Measurements from ENCODE around the gene LPP. TPM values are rescaled to one million over a fixed set of nuclear protein-coding genes. Genes with fewer than 3 reads are reported as not detected.

The LPP gene
- total RNA-seq, 6 experiments from 2014 or later, result 84.1 to 121 (median 102) TPM

DNA sequence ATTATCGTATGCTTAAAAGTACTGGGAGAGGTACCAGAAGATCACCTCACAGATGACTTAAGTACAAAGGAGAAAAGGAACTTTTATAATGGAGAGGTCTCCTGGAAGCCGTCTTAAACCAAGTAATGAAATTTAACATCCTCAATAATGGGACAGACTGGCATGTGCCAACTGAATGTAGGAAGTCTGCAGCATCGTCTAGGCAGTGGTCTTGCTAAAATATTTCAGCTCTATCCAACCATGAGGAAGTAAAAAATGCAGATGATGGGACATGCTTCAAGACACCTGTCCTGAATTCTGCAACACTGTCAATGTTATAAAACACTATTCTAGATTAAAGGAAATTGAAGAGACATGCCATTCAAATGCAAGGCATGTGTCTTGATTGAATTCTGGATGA lies 559.0 kb downstream of the LPP start:
- TF ChIP-seq, protein P1, sequence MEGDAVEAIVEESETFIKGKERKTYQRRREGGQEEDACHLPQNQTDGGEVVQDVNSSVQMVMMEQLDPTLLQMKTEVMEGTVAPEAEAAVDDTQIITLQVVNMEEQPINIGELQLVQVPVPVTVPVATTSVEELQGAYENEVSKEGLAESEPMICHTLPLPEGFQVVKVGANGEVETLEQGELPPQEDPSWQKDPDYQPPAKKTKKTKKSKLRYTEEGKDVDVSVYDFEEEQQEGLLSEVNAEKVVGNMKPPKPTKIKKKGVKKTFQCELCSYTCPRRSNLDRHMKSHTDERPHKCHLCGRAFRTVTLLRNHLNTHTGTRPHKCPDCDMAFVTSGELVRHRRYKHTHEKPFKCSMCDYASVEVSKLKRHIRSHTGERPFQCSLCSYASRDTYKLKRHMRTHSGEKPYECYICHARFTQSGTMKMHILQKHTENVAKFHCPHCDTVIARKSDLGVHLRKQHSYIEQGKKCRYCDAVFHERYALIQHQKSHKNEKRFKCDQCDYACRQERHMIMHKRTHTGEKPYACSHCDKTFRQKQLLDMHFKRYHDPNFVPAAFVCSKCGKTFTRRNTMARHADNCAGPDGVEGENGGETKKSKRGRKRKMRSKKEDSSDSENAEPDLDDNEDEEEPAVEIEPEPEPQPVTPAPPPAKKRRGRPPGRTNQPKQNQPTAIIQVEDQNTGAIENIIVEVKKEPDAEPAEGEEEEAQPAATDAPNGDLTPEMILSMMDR (IDR thresholded peaks at IDR 0.05), result no peak
- DNase-seq, result no peak
- H3K36me3 Mint-ChIP-seq (ENCODE audit: low read depth), result peaks cover 9% of the 10 kb centered on the region; the same call in 1 of the 2 replicates
- H3K4me1 Mint-ChIP-seq (ENCODE audit: low read depth), result peaks cover 35% of the 10 kb centered on the region
- H3K27ac Mint-ChIP-seq, result peak overlapping the region; percentile 74; the same call in 1 of the 2 replicates
- H3K27me3 Mint-ChIP-seq (ENCODE audit: insufficient read depth), result no peaks in the 10 kb centered on the region; the same call in 1 of the 2 replicates
- H3K9me3 Mint-ChIP-seq, result no peaks in the 10 kb centered on the region
- no peak overlapping the region for H3K4me3 Mint-ChIP-seq

DNA sequence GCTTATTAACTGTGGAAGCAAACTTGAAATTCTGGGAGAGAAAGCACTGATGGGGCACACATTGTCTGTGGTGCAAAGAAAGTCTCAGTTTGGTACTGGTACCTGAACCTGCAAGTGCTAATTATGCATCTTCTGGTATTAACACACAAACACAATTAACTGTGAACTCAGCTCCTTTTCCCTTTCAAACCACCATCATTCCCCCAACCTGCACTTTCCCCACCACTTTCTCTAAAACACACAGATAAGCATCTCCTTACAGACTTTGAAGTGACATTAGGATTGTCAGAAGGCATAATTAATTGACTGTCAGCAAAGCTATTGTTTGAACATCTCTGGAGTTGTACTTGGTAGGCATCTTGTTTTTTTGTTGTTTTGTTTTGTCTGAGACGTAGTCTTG lies 565.6 kb downstream of the LPP start:
- Mint-ChIP-seq H3K4me3 (no peak overlapping the region), H3K4me1 (ENCODE audit: low read depth) (peaks cover 34% of the 10 kb centered on the region), H3K36me3 (ENCODE audit: low read depth) (no peaks in the 10 kb centered on the region), H3K9me3 (no peaks in the 10 kb centered on the region), H3K27ac (no peak overlapping the region; the same call in 1 of the 2 replicates), H3K27me3 (ENCODE audit: insufficient read depth) (no peaks in the 10 kb centered on the region; the same call in 1 of the 2 replicates)
- TF ChIP-seq, protein P1 (IDR thresholded peaks at IDR 0.05), result no peak
- no peak for DNase-seq

DNA sequence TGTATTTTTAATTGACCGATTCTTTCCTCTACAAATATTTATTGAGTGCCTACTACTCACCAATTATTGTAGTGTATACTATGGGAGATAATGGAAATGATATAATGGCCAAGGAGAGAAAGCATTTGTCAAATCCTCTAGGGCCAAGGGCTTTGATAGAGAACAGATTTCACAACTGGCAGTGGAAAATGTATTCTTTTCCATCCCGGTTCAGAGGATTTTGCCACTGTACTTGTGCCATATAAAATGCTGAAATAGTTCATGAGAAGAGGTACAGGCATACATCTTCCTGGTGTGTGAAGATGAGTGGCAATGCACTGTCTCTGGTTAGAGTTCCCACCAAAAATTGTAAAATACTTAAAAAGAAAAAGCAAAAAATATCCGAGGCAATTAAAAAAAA lies 566.3 kb downstream of the LPP start:
- DNase-seq, result no peak
- Mint-ChIP-seq H3K36me3 (ENCODE audit: low read depth) (no peaks in the 10 kb centered on the region), H3K27ac (peak overlapping the region; percentile 72)

DNA sequence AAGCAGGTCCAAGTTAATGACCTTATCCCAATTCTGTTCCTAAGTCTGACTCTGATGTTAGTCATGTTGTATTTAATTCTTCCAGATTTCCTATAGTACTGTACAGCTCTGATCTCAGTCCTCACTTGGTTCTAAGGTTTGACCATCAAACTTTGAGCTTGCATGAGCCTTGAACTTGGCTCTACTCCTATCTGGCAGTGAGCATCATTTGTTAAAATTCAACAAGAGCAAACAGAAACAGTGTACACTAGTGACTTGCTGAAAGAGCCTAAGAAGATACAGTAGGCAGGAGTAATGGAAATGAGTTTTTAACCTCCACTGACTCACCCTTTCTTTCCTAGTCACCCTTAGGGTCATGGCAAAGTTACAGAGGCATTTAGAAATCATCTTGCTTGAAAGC lies 566.7 kb downstream of the LPP start:
- Mint-ChIP-seq H3K4me1 (ENCODE audit: low read depth) (peaks cover 34% of the 10 kb centered on the region), H3K9me3 (no peaks in the 10 kb centered on the region), H3K36me3 (ENCODE audit: low read depth) (no peaks in the 10 kb centered on the region), H3K4me3 (peak overlapping the region; percentile 18; the same call in 1 of the 2 replicates), H3K27ac (peak overlapping the region; percentile 72), H3K27me3 (ENCODE audit: insufficient read depth) (no peaks in the 10 kb centered on the region; the same call in 1 of the 2 replicates)
- peak; percentile 12 for DNase-seq
- TF ChIP-seq, protein P1 (IDR thresholded peaks at IDR 0.05), result no peak

More for the DNA sequence above, 566.3 kb downstream of the LPP start:
- Mint-ChIP-seq H3K4me3 (no peak overlapping the region; the same call in 1 of the 2 replicates), H3K4me1 (ENCODE audit: low read depth) (peaks cover 34% of the 10 kb centered on the region), H3K27me3 (ENCODE audit: insufficient read depth) (no peaks in the 10 kb centered on the region; the same call in 1 of the 2 replicates), H3K9me3 (no peaks in the 10 kb centered on the region)
- TF ChIP-seq, protein P1 (IDR thresholded peaks at IDR 0.05), result no peak

DNA sequence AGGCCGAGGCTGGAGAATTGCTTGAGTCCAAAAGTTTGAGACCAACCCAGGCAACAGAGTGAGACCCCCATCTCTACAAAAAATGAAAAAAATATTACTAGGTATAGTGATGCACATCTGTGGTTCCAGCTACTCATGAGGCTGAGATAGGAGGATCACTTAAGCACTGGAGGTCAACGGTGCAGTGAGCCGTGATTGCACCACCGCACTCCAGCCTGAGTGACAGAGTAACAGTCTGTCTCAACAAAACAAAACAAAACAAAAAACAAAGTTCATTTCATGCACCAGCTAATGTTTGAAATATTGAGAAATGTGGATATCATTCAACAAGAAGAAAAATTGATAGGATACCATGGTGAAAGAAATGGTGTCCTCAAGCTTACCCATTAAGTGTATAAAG lies 567.4 kb downstream of the LPP start:
- no peaks in the 10 kb centered on the region for H3K36me3 Mint-ChIP-seq (ENCODE audit: low read depth)
- H3K9me3 Mint-ChIP-seq, result no peaks in the 10 kb centered on the region
- no peak for DNase-seq
- peaks cover 34% of the 10 kb centered on the region for H3K4me1 Mint-ChIP-seq (ENCODE audit: low read depth)
- no peak overlapping the region for H3K27ac Mint-ChIP-seq
- TF ChIP-seq, protein P1 (IDR thresholded peaks at IDR 0.05), result no peak
- no peaks in the 10 kb centered on the region; the same call in 1 of the 2 replicates for H3K27me3 Mint-ChIP-seq (ENCODE audit: insufficient read depth)
- no peak overlapping the region for H3K4me3 Mint-ChIP-seq

Measured in HFFc6 (cell line).